H1 (cell line): ENCODE data around the gene HDHD3. TPM values are rescaled to one million over a fixed set of nuclear protein-coding genes. Genes with fewer than 3 reads are reported as not detected.

Source experiments
- CTCF ChIA-PET: fragments of 300-600 bp; sonication (Branson Sonifier 250); formaldehyde crosslinking; loops from one replicate; lab custom pipeline; 2021; ENCODE audit not compliant: partially characterized antibody; lab: Charles Lee
- POLR2A ChIA-PET: fragments of 300-600 bp; sonication (Branson Sonifier 250); formaldehyde crosslinking; loops from one replicate; lab custom pipeline; 2021; ENCODE audit warnings: inconsistent platforms; ENCODE audit not compliant: partially characterized antibody; lab: Charles Lee
- DNase-seq, 2 experiments: peaks; one replicate each; pipeline versions ENCODE4 v3.0.0 to v3.0.0-alpha.2; 2010 to 2022; ENCODE audit warnings: low spot score in 2 of 2, low read depth in 1 of 2, mixed read lengths in 1 of 2
- FAIRE-seq: peaks from 2 replicates; lab custom pipeline; 2011; peaks lifted over from hg19 to GRCh38; lab: Jason Lieb, UNC
- H2AFZ ChIP-seq: 2 replicates; pipeline ENCODE4 v1.8.1; 2012; ENCODE audit warnings: low read length, inconsistent platforms
- H2AK5ac ChIP-seq: 2 replicates; pipeline ENCODE4 v1.6.1; 2013; ENCODE audit warnings: low read depth, low read length
- H2BK120ac ChIP-seq: replicated peaks from 2 replicates; pipeline ENCODE3; 2013; ENCODE audit warnings: low read depth, low read length, inconsistent platforms
- H2BK12ac ChIP-seq: 2 replicates; pipeline ENCODE4 v1.6.1; 2013; ENCODE audit warnings: low read depth, low read length
- H2BK15ac ChIP-seq: 2 replicates; pipeline ENCODE4 v1.6.1; 2013; ENCODE audit warnings: low read length
- H2BK20ac ChIP-seq: 2 replicates; pipeline ENCODE4 v1.6.1; 2013; ENCODE audit warnings: low read length
- H2BK5ac ChIP-seq: 2 replicates; pipeline ENCODE4 v1.6.1; 2013; ENCODE audit warnings: low read depth, low read length
- H3K14ac ChIP-seq: 2 replicates; pipeline ENCODE4 v1.6.1; 2013; ENCODE audit warnings: inconsistent platforms; ENCODE audit not compliant: insufficient read length
- H3K18ac ChIP-seq: 2 replicates; pipeline ENCODE4 v1.6.1; 2013; ENCODE audit warnings: low read length; ENCODE audit errors: extremely low read depth
- H3K23ac ChIP-seq: 2 replicates; pipeline ENCODE4 v1.6.1; 2013; ENCODE audit warnings: inconsistent platforms; ENCODE audit not compliant: insufficient read length
- H3K23me2 ChIP-seq: 2 replicates; pipeline ENCODE4 v1.6.1; 2013; ENCODE audit warnings: low read depth, low read length
- H3K27ac ChIP-seq: 2 replicates; pipeline ENCODE4 v1.6.1; 2011; ENCODE audit warnings: low read depth, low read length, inconsistent platforms
- H3K27me3 ChIP-seq, 4 experiments: replicated peaks in 1 of 4; 1 replicate in 1 of 4; 2 replicates in 3 of 4; pipeline versions ENCODE4 v1.6.1 to v1.8.1; 2011 to 2013; ENCODE audit warnings: low read length in 3 of 4, mild to moderate bottlenecking in 3 of 4, inconsistent platforms in 2 of 4, mixed read lengths in 2 of 4, moderate library complexity in 1 of 4; ENCODE audit not compliant: control insufficient read depth in 3 of 4, insufficient read depth in 3 of 4; ENCODE audit errors: extremely low read depth in 1 of 4
- H3K36me3 ChIP-seq, 4 experiments: 2 replicates each; pipeline versions ENCODE4 v1.6.1 to v1.8.1; 2011 to 2013; ENCODE audit warnings: mild to moderate bottlenecking in 4 of 4, low read length in 3 of 4, moderate library complexity in 2 of 4, control low read depth in 1 of 4, inconsistent platforms in 1 of 4; ENCODE audit not compliant: insufficient read depth in 4 of 4, control insufficient read depth in 2 of 4
- H3K4ac ChIP-seq: replicated peaks from 2 replicates; pipeline ENCODE3; 2013; ENCODE audit warnings: low read length, low read depth, mixed read lengths, inconsistent platforms; ENCODE audit not compliant: insufficient read length
- H3K4me1 ChIP-seq, 4 experiments: replicated peaks in 1 of 4; 1 replicate in 1 of 4; 2 replicates in 3 of 4; pipeline versions ENCODE4 v1.6.1 to v1.8.1; 2011 to 2013; ENCODE audit warnings: low read length in 3 of 4, inconsistent platforms in 2 of 4, mixed read lengths in 1 of 4; ENCODE audit not compliant: insufficient read depth in 4 of 4, control insufficient read depth in 3 of 4
- H3K4me2 ChIP-seq, 2 experiments: 2 replicates each; pipeline versions ENCODE4 v1.6.1 to v1.8.1; 2011 to 2013; ENCODE audit warnings: low read depth in 2 of 2, low read length in 2 of 2, control low read depth in 1 of 2, inconsistent platforms in 1 of 2, mild to moderate bottlenecking in 1 of 2; ENCODE audit not compliant: insufficient read depth in 1 of 2
- H3K4me3 ChIP-seq, 4 experiments: fragments of 200-600, 300-600 bp in 1 of 4; sonication (generic), shearing (Covaris generic), sonication (Bioruptor Twin) in 1 of 4; 2 replicates each; pipeline versions ENCODE4 v1.5.1 to v1.8.1; 2011 to 2016; ENCODE audit warnings: low read length in 4 of 4, low read depth in 3 of 4, control low read depth in 2 of 4, inconsistent platforms in 2 of 4, mild to moderate bottlenecking in 2 of 4, mixed read lengths in 1 of 4, moderate library complexity in 1 of 4; ENCODE audit not compliant: insufficient read depth in 2 of 4; ENCODE audit errors: extremely low read depth in 1 of 4
- H3K56ac ChIP-seq: replicated peaks from 2 replicates; pipeline ENCODE3; 2013; ENCODE audit warnings: low read depth, mild to moderate bottlenecking, mixed read lengths, low read length, inconsistent platforms; ENCODE audit not compliant: insufficient read length
- H3K79me1 ChIP-seq: 2 replicates; pipeline ENCODE4 v1.6.1; 2013; ENCODE audit warnings: low read depth, low read length, control low read depth
- H3K79me2 ChIP-seq, 2 experiments: 2 replicates each; pipeline versions ENCODE4 v1.6.1 to v1.8.1; 2012 to 2013; ENCODE audit warnings: low read length in 2 of 2, mild to moderate bottlenecking in 2 of 2, inconsistent platforms in 1 of 2; ENCODE audit not compliant: insufficient read depth in 2 of 2, control insufficient read depth in 1 of 2
- H3K9ac ChIP-seq, 4 experiments: replicated peaks in 1 of 4; 1 replicate in 1 of 4; 2 replicates in 3 of 4; pipeline versions ENCODE4 v1.6.1 to v1.8.1; 2011 to 2013; ENCODE audit warnings: low read depth in 3 of 4, low read length in 3 of 4, control low read depth in 2 of 4, mild to moderate bottlenecking in 2 of 4, moderate library complexity in 2 of 4, inconsistent platforms in 1 of 4; ENCODE audit errors: extremely low read depth in 1 of 4
- H3K9me3 ChIP-seq, 2 experiments: 2 replicates each; pipeline versions ENCODE4 v1.6.1 to v1.8.1; 2012 to 2013; ENCODE audit warnings: mild to moderate bottlenecking in 2 of 2, moderate library complexity in 2 of 2, control low read depth in 1 of 2, inconsistent platforms in 1 of 2, low read depth in 1 of 2, low read length in 1 of 2, mixed read lengths in 1 of 2; ENCODE audit not compliant: insufficient read depth in 2 of 2
- H4K20me1 ChIP-seq, 2 experiments: replicated peaks in 1 of 2; 2 replicates each; pipeline versions ENCODE3 to v1.8.1; 2011 to 2013; ENCODE audit warnings: inconsistent platforms in 2 of 2, low read length in 2 of 2, mild to moderate bottlenecking in 1 of 2; ENCODE audit not compliant: insufficient read depth in 2 of 2, control insufficient read depth in 1 of 2
- H4K5ac ChIP-seq: 2 replicates; pipeline ENCODE4 v1.6.1; 2013; ENCODE audit warnings: low read length, low read depth, mixed read lengths, inconsistent platforms; ENCODE audit not compliant: insufficient read length
- H4K8ac ChIP-seq: 2 replicates; pipeline ENCODE4 v1.8.0; 2013; ENCODE audit warnings: mild to moderate bottlenecking, moderate library complexity, low read length, inconsistent platforms; ENCODE audit not compliant: insufficient read depth; ENCODE audit errors: extremely low read depth
- H4K91ac ChIP-seq: replicated peaks from 2 replicates; pipeline ENCODE3; 2013; ENCODE audit warnings: low read length, mixed read lengths, inconsistent platforms; ENCODE audit not compliant: insufficient read length
- HDAC2 ChIP-seq, 2 experiments: fragments of 300-600 bp in 1 of 2; sonication (generic) in 1 of 2; IDR thresholded peaks; 2 replicates each; pipeline ENCODE4 v1.6.1; 2011 to 2012; ENCODE audit warnings: low read depth in 2 of 2, low read length in 2 of 2, mild to moderate bottlenecking in 2 of 2, moderate library complexity in 2 of 2, borderline replicate concordance in 1 of 2, inconsistent platforms in 1 of 2
- ZNF274 ChIP-seq: IDR thresholded peaks from 2 replicates; pipeline ENCODE4 v1.7.0; 2012; ENCODE audit warnings: low read length, borderline replicate concordance; ENCODE audit errors: extremely low read depth
- WGBS, 2 experiments: shearing (Covaris generic) in 1 of 2; methylation state at CpG; one replicate each; pipeline versions ENCODE4 v1.1.6 to v1.1.7; 2013 to 2015; ENCODE audit warnings: low lambda C conversion rate in 2 of 2, mixed read lengths in 2 of 2, inconsistent platforms in 1 of 2, low coverage in 1 of 2, missing lambda C conversion rate in 1 of 2; ENCODE audit not compliant: insufficient replicate concordance in 2 of 2, insufficient coverage in 1 of 2, insufficient read length in 1 of 2; ENCODE audit errors: extremely low coverage in 1 of 2, missing lambda C conversion rate in 1 of 2; 5-methylcytosine and 5-hydroxymethylcytosine counted together
- polyA plus RNA-seq, 7 experiments: library from polyadenylated mRNA; depleted of rRNA in 3 of 7; stranded (reverse) in 5 of 7; unstranded in 2 of 7; fragments of >200 nt in 5 of 7; fragments of 200-250 nt in 2 of 7; gene quantifications; 1 replicate in 5 of 7; 2 replicates in 1 of 7; 4 replicates in 1 of 7; pipeline versions ENCODE4 v1.2.1 to v1.2.3, GENCODE V29; 2011 to 2013; ENCODE audit warnings: missing spikeins in 2 of 7, mixed read lengths in 2 of 7
- total RNA-seq: library from RNA; stranded (reverse); fragmentation: NEBNext Ultra II Directional; extraction: Animal tissue kit (Norgen Biotek cat#: 25700); gene quantifications from 2 replicates; pipeline ENCODE4 v1.2.1, GENCODE V29; 2021

Gene HDHD3
- total and polyA plus RNA-seq, 2 of the 8 experiments (the other 6 are each of a cell fraction or from before 2014, with no cell fraction given): 12.1 to 25.3 TPM

- CTCF ChIA-PET: interaction anchor here (0.7 to 4.0 kb wide), 14 partner anchors 9 to 732 kb away, joined by 3 to 12 read pairs (median 4); partner anchors contain the start of genes CDC26, PRPF4 and WDR31
- 37% methylated on average over 13 of the region's 14 CpGs; no CpG with 5 or more reads in 1 of the 2 experiments for WGBS, 2 experiments
Measured at GRCh38 chr9:113350107-113350661, 26.6 kb downstream of the HDHD3 start.

More at GRCh38 chr9:113350107-113350661, 26.6 kb downstream of the HDHD3 start:
- Histone ChIP-seq H3K4me1 (peaks cover 5 to 14% (median 10%) of the 10 kb centered on the region in 4 experiments), H2BK12ac (no peak overlapping the region), H4K8ac (no peak overlapping the region), H2AK5ac (no peak overlapping the region), H3K4ac (no peak overlapping the region), H2BK5ac (no peak overlapping the region), H3K27me3 (peaks cover 0 to 14% (median 2%) of the 10 kb centered on the region in 4 experiments; a peak in 5 of 7 replicates), H3K18ac (peak overlapping the region; percentile 32; the same call in 1 of the 2 replicates), H3K9me3 (no peaks in the 10 kb centered on the region), H3K79me2 (no peaks in the 10 kb centered on the region), H2AFZ (no peak overlapping the region), H4K20me1 (peaks cover 0 to 2% of the 10 kb centered on the region in 2 experiments), H2BK20ac (no peak overlapping the region), H3K9ac (no peak overlapping the region; a peak in 3 of 7 replicates), H3K56ac (no peak overlapping the region), H3K27ac (no peak overlapping the region), H4K91ac (no peak overlapping the region), H3K36me3 (no peaks in the 10 kb centered on the region), H3K23ac (no peak overlapping the region), H2BK120ac (no peak overlapping the region), H3K23me2 (peaks cover 11% of the 10 kb centered on the region; the same call in 1 of the 2 replicates), H3K79me1 (no peaks in the 10 kb centered on the region; the same call in none of the 2 replicates), H2BK15ac (no peak overlapping the region), H3K4me3 (peak overlapping the region; percentile 75 to 89 (median 76)), H4K5ac (no peak overlapping the region), H3K14ac (no peak overlapping the region), H3K4me2 (peak overlapping the region; percentile 74 to 86)
- DNase-seq (no peak), FAIRE-seq (no peak)
- POLR2A ChIA-PET: interaction anchor here (0.8 to 2.8 kb wide), 16 partner anchors 8 to 343 kb away, joined by 3 to 11 read pairs (median 4); partner anchors contain the start of genes C9orf43, HDHD3, POLE3 and WDR31
- TF ChIP-seq ZNF274 (no peak), HDAC2 (IDR thresholded peaks at IDR 0.05; ENCODE audit: borderline replicate concordance in 1 of 2, low read depth in 2 of 2, low read length in 2 of 2) (0 out of 4 replicates have a peak, but pooled peaks of 1 of the 2 experiments have one; percentile 8)
